CD4-positive, alpha-beta memory T cell (primary cell): ENCODE measurements around the gene TEPSIN. TPM values are rescaled to one million over a fixed set of nuclear protein-coding genes. Genes with fewer than 3 reads are reported as not detected.

Source experiments
- CTCF ChIA-PET: fragments of 350-600 bp; sonication (Branson Sonifier 250); formaldehyde crosslinking; loops from one replicate; lab custom pipeline; 2021; ENCODE audit warnings: inconsistent platforms; ENCODE audit not compliant: partially characterized antibody; lab: Charles Lee
- POLR2A ChIA-PET: fragments of 350-600 bp; sonication (Branson Sonifier 250); formaldehyde crosslinking; loops from one replicate; lab custom pipeline; 2021; ENCODE audit not compliant: partially characterized antibody; lab: Charles Lee
- DNase-seq, 5 donors: peaks; one replicate each; pipeline versions ENCODE4 v3.0.0 to v3.0.0-alpha.2; 2020 to 2022; ENCODE audit warnings: mixed read lengths in 1 of 5
- H3K27ac ChIP-seq: one replicate; pipeline ENCODE4 v1.7.0; 2013; ENCODE audit warnings: low read depth, low read length
- H3K27me3 ChIP-seq: 2 replicates; pipeline ENCODE4 v1.7.0; 2013; ENCODE audit warnings: mild to moderate bottlenecking, low read length, moderate library complexity; ENCODE audit not compliant: insufficient read depth
- H3K36me3 ChIP-seq: 2 replicates; pipeline ENCODE4 v1.7.0; 2013; ENCODE audit warnings: mild to moderate bottlenecking, low read length, moderate library complexity; ENCODE audit not compliant: insufficient read depth
- H3K4me1 ChIP-seq: 2 replicates; pipeline ENCODE4 v1.7.0; 2013; ENCODE audit warnings: mild to moderate bottlenecking, low read length, moderate library complexity; ENCODE audit not compliant: insufficient read depth
- H3K4me3 ChIP-seq, 2 donors: one replicate each; pipeline ENCODE4 v1.7.0; 2013; ENCODE audit warnings: low read length in 2 of 2, mild to moderate bottlenecking in 1 of 2
- H3K9me3 ChIP-seq, 2 donors: one replicate each; pipeline ENCODE4 v1.7.0; 2013; ENCODE audit warnings: low read length in 2 of 2, control low read depth in 1 of 2; ENCODE audit not compliant: control insufficient read depth in 1 of 2
- H3K27ac Mint-ChIP-seq, 7 donors: one replicate each; pipeline ENCODE4 v1.8.0; 2020 to 2021; ENCODE audit warnings: mixed read lengths in 7 of 7, mild to moderate bottlenecking in 6 of 7, inconsistent platforms in 3 of 7, moderate library complexity in 3 of 7
- H3K27me3 Mint-ChIP-seq, 2 donors: one replicate each; pipeline ENCODE4 v1.8.0; 2020 to 2021; ENCODE audit warnings: mixed read lengths in 2 of 2
- H3K36me3 Mint-ChIP-seq, 2 donors: one replicate each; pipeline ENCODE4 v1.8.0; 2020 to 2021; ENCODE audit warnings: mixed read lengths in 2 of 2, inconsistent platforms in 1 of 2, mild to moderate bottlenecking in 1 of 2
- H3K4me1 Mint-ChIP-seq, 4 donors: one replicate each; pipeline ENCODE4 v1.8.0; 2020 to 2021; ENCODE audit warnings: mixed read lengths in 4 of 4, mild to moderate bottlenecking in 1 of 4
- H3K4me3 Mint-ChIP-seq, 8 donors: one replicate each; pipeline ENCODE4 v1.8.0; 2020 to 2021; ENCODE audit warnings: mixed read lengths in 8 of 8, mild to moderate bottlenecking in 7 of 8, moderate library complexity in 6 of 8, inconsistent platforms in 3 of 8
- H3K9me3 Mint-ChIP-seq, 8 donors: one replicate each; pipeline ENCODE4 v1.8.0; 2020 to 2021; ENCODE audit warnings: mixed read lengths in 8 of 8, mild to moderate bottlenecking in 5 of 8, inconsistent platforms in 3 of 8, moderate library complexity in 1 of 8
- intact Hi-C: fragments of 100-400 bp; cut with micrococcal nuclease; formaldehyde crosslinking; loops from one replicate; pipeline ENCODE4 v1.15.1; 2023
- polyA plus RNA-seq, 2 donors: library from polyadenylated mRNA; unstranded; fragments of 300-500 nt; fragmentation: Illumina TruSeq; gene quantifications; one replicate each; pipeline ENCODE4 v1.2.3, GENCODE V29; 2021
- total RNA-seq, 2 experiments: library from RNA; stranded (reverse); gene quantifications; one replicate each; pipeline ENCODE4 v1.2.3, GENCODE V29; 2021

The TEPSIN gene
- total and polyA plus RNA-seq, 4 experiments from 2014 or later, result 2.0 to 126 (median 58.1) TPM

DNA sequence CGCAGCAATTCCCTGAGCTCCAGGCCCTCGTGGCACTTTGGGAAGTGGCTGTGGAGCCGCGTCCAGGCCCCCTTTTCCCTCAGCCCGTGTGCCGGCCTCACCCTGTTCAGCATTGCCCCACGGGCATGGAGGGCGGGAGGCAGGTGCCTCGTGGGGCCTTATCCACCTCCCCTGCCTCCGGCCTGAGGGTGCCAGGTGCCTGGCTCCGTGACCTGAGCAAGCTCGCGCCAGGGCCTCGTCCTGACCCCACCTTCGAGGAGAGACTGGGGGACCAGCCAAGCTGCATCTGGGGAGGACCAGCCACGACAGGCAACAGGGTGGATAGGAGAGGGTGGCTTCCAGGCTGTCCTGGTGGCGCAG is 45.8 kb downstream of the TEPSIN start:
- Histone ChIP-seq H3K36me3 (no peaks in the 10 kb centered on the region), H3K27me3 (no peaks in the 10 kb centered on the region), H3K27ac (no peak overlapping the region), H3K9me3 (no peaks in the 10 kb centered on the region), H3K4me3 (no peak overlapping the region), H3K4me1 (no peaks in the 10 kb centered on the region)
- ChIA-PET POLR2A (no interaction called here), CTCF (no interaction called here)
- H3K9me3 Mint-ChIP-seq, result no peaks in the 10 kb centered on the region
- no peaks in the 10 kb centered on the region for H3K4me1 Mint-ChIP-seq
- intact Hi-C loops, result no loop called here
- H3K4me3 Mint-ChIP-seq, result no peak overlapping the region
- peaks cover 0 to 1% of the 10 kb centered on the region in 2 donors for H3K36me3 Mint-ChIP-seq
- H3K27me3 Mint-ChIP-seq, result no peaks in the 10 kb centered on the region
- H3K27ac Mint-ChIP-seq, result no peak overlapping the region
- no peak for DNase-seq

DNA sequence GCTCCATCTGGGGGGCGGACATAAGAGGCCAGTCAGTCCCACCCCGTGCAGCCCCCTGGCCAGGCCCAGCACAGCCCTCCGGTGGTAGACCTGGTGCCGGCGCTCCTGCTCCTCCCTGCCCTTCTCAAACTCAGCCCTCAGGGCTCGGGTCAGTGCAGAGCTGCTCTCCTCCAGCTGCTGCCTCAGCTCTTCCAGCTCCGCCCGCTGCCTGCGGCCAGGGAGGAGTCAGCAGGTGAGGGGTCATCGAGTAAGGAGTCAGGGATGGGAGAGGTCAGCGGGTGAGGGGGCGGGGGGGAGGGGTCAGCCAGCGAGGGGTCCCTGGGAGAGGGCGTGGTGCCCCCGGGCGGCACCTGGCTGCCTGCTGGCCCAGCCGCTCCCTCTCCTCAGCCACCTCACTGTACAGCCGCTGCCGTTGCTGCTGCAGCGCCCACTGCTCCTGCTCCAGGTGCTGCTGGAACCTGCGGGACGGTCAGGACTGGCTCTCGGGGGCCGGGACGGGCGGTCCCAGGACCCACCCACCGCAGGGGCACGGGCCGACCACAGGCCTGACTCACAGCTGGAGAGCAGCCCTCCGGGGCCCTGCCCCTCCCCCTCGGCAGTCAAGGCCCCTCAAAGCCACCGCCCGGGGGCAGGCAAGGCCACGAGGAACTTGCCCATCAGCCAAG is 46.3 kb downstream of the TEPSIN start:
- no peaks in the 10 kb centered on the region for H3K4me1 Mint-ChIP-seq
- H3K4me1 ChIP-seq, result no peaks in the 10 kb centered on the region
- H3K4me3 Mint-ChIP-seq, result no peak overlapping the region
- no peak overlapping the region for H3K27ac ChIP-seq
- H3K27ac Mint-ChIP-seq, result no peak overlapping the region
- no peaks in the 10 kb centered on the region for H3K36me3 ChIP-seq
- no peak for DNase-seq
- no peaks in the 10 kb centered on the region for H3K9me3 Mint-ChIP-seq
- POLR2A ChIA-PET, result interaction anchor here (0.8 kb wide), 1 partner anchor 47 kb away, joined by 3 read pairs; no protein-coding TSS in a partner anchor
- CTCF ChIA-PET, result no interaction called here
- intact Hi-C loops, result no loop called here
- no peaks in the 10 kb centered on the region for H3K27me3 Mint-ChIP-seq
- no peaks in the 10 kb centered on the region for H3K27me3 ChIP-seq
- H3K9me3 ChIP-seq, result no peaks in the 10 kb centered on the region
- no peak overlapping the region for H3K4me3 ChIP-seq
- H3K36me3 Mint-ChIP-seq, result peaks cover 0 to 1% of the 10 kb centered on the region in 2 donors

DNA sequence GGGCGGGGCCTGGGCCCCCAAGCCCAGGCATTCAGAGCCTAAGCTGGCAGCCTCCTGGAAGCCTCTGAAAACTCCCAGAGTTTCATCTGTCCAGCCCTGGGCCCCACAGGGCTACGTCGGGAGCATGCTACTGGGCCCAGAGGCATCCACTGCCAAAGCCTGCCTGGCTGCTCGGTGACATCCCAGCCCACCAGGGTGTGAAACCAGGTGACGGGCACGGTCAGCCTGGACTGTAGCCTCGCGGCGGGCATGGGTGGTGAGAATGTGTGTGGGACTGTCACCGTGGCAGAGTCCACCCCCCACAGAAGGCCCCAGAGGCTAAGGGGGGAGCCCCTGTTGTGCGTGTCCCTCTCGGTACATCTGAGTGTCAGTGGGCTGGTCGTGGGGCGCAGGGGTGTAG is 47.2 kb downstream of the TEPSIN start:
- Histone ChIP-seq H3K4me1 (no peaks in the 10 kb centered on the region), H3K27me3 (no peaks in the 10 kb centered on the region), H3K4me3 (no peak overlapping the region), H3K27ac (no peak overlapping the region), H3K9me3 (no peaks in the 10 kb centered on the region), H3K36me3 (no peaks in the 10 kb centered on the region)
- intact Hi-C loops, result no loop called here
- Mint-ChIP-seq H3K27ac (no peak overlapping the region), H3K27me3 (no peaks in the 10 kb centered on the region), H3K4me1 (no peaks in the 10 kb centered on the region), H3K9me3 (no peaks in the 10 kb centered on the region), H3K36me3 (peaks cover 0 to 1% of the 10 kb centered on the region in 2 donors), H3K4me3 (no peak overlapping the region)
- no peak for DNase-seq
- ChIA-PET POLR2A (interaction anchor here (0.8 kb wide), 1 partner anchor 46 kb away, joined by 3 read pairs; no protein-coding TSS in a partner anchor), CTCF (no interaction called here)

DNA sequence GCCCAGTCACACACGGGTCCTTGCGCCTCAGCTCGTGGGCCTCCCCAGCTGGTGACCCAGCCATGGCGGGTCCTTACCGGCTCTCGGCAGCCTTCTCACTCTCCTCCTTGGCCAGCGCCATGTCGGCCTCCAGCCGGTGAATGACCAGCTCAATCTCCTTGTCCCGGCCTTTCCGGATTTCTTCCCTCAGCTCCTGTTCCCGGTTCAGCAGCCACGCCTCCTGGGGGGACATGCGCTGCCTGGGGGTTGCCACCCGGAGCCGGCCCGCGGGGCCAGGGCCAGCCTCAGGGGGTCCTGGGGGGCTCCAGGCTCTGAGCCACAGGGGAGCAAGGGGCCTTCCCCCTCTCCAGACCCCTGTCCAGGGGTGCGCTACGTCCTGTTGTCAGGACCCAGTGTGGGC is 47.7 kb downstream of the TEPSIN start:
- no peak for DNase-seq
- Mint-ChIP-seq H3K27me3 (no peaks in the 10 kb centered on the region), H3K4me1 (no peaks in the 10 kb centered on the region), H3K9me3 (no peaks in the 10 kb centered on the region), H3K36me3 (peaks cover 0 to 1% of the 10 kb centered on the region in 2 donors), H3K4me3 (no peak overlapping the region), H3K27ac (no peak overlapping the region)
- POLR2A ChIA-PET, result interaction anchor here (1.1 kb wide), 1 partner anchor 48 kb away, joined by 3 read pairs; the partner anchor contains the start of genes NDUFAF8 and TEPSIN
- H3K27me3 ChIP-seq, result no peaks in the 10 kb centered on the region
- no peak overlapping the region for H3K27ac ChIP-seq
- H3K4me3 ChIP-seq, result no peak overlapping the region
- no peaks in the 10 kb centered on the region for H3K4me1 ChIP-seq
- H3K36me3 ChIP-seq, result no peaks in the 10 kb centered on the region
- intact Hi-C loops, result no loop called here
- H3K9me3 ChIP-seq, result no peaks in the 10 kb centered on the region
- CTCF ChIA-PET, result no interaction called here

DNA sequence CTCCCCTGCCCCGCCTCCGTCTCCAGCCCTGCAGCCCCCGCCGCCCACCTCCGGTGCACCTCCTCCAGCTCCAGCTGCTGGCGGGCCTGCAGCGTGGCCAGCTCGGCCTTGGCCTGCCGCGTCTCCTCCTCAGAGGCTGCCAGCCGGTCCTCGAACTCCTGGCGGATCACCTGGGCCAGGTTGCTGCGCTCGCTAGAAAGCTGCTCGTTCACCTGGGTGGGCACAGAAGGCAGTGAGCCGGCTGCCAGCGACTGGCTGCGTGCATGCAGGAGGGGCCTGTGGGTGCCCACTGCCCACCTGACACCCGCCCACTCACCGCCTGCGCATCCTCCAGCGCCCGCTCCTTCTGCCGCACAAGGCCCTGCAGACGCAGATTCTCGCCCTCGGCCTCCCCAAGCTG is 48.3 kb downstream of the TEPSIN start:
- H3K4me1 ChIP-seq, result no peaks in the 10 kb centered on the region
- no peaks in the 10 kb centered on the region for H3K27me3 Mint-ChIP-seq
- no peak for DNase-seq

DNA sequence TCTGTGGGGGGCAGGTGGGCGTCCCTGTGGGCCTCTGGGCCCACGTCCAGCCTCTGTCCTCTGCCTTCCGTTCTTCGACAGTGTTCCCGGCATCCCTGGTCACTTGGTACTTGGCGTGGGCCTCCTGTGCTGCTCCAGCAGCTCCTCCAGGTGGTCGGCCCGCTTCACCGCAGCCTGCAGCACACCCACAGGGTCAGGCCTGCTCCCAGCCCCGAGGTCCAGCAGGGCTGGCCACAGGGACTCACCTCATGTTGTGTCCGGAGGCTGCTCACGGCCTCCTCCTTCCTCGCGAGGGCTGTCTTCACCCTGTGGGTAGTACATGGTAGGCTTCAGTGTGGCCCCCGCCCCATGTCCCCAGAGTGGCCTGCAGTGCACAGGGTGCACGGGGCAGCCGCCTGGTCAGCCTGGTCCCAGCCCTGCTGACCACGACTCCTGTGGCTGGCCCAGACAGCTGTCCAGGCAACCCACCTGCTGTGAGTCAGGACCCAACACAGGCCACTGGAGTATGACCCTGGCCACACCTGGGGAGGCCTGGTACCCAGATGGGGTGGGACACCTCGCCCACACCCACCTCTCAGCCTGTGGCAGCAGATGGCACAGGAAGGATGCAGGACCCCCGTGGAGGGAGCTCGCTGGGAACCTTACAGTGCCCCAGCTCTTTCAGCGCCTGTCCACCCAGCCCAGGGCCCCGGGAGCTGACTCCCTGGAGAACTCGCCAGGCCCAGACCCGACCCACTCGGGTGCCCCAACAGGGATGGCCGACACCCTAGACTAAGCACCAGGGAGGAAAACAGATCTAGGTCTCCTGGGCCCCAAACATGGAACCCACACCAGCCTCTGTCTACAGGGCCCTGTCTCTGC is 49.0 kb downstream of the TEPSIN start:
- intact Hi-C loops, result no loop called here
- no peaks in the 10 kb centered on the region for H3K9me3 Mint-ChIP-seq

More for the DNA sequence above, 48.3 kb downstream of the TEPSIN start:
- no peaks in the 10 kb centered on the region for H3K9me3 Mint-ChIP-seq
- no peak overlapping the region for H3K4me3 Mint-ChIP-seq
- no peaks in the 10 kb centered on the region for H3K4me1 Mint-ChIP-seq
- H3K4me3 ChIP-seq, result no peak overlapping the region
- CTCF ChIA-PET, result no interaction called here
- no peaks in the 10 kb centered on the region for H3K36me3 ChIP-seq
- no peak overlapping the region for H3K27ac ChIP-seq
- intact Hi-C loops, result no loop called here
- peaks cover 0 to 1% of the 10 kb centered on the region in 2 donors for H3K36me3 Mint-ChIP-seq
- no peaks in the 10 kb centered on the region for H3K9me3 ChIP-seq
- H3K27ac Mint-ChIP-seq, result no peak overlapping the region
- no peaks in the 10 kb centered on the region for H3K27me3 ChIP-seq
- POLR2A ChIA-PET, result interaction anchor here (1.1 kb wide), 1 partner anchor 48 kb away, joined by 3 read pairs; the partner anchor contains the start of genes NDUFAF8 and TEPSIN

DNA sequence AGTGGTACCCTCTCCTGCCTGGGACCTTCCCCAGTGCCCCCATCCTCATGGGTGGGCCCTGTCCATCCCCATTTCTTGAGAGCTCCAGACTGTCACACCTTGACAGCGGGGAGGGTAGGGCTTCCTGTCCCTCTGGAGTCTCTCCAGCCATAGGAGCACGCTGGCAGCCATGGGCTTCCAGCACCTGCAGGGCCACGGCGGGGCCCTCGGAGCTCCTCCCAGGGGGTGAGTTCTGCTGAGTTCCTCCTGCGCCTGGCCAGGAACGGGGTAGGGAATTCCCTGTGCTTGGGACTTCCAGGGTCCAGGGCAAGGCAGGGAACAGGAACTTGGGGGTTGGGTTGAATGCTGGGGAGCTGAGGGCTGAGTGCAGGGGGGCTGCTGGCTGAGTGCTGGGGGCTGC is 49.8 kb downstream of the TEPSIN start:
- H3K4me3 Mint-ChIP-seq, result no peak overlapping the region
- Histone ChIP-seq H3K4me1 (no peaks in the 10 kb centered on the region), H3K27ac (no peak overlapping the region), H3K9me3 (no peaks in the 10 kb centered on the region), H3K36me3 (no peaks in the 10 kb centered on the region), H3K4me3 (no peak overlapping the region), H3K27me3 (no peaks in the 10 kb centered on the region)
- H3K4me1 Mint-ChIP-seq, result no peaks in the 10 kb centered on the region
- DNase-seq, result no peak
- H3K27ac Mint-ChIP-seq, result no peak overlapping the region
- H3K9me3 Mint-ChIP-seq, result no peaks in the 10 kb centered on the region
- ChIA-PET CTCF (no interaction called here), POLR2A (no interaction called here)
- H3K27me3 Mint-ChIP-seq, result peaks cover 0 to 3% of the 10 kb centered on the region in 2 donors
- H3K36me3 Mint-ChIP-seq, result peaks cover 0 to 1% of the 10 kb centered on the region in 2 donors
- intact Hi-C loops, result no loop called here

More for the DNA sequence above, 49.0 kb downstream of the TEPSIN start:
- H3K4me1 ChIP-seq, result no peaks in the 10 kb centered on the region
- no peak overlapping the region for H3K27ac Mint-ChIP-seq
- H3K36me3 ChIP-seq, result no peaks in the 10 kb centered on the region
- no peaks in the 10 kb centered on the region for H3K9me3 ChIP-seq
- no peaks in the 10 kb centered on the region for H3K27me3 Mint-ChIP-seq
- no peak overlapping the region for H3K4me3 ChIP-seq
- ChIA-PET CTCF (no interaction called here), POLR2A (interaction anchor here (1.1 kb wide), 1 partner anchor 49 kb away, joined by 3 read pairs; the partner anchor contains the start of genes NDUFAF8 and TEPSIN)
- H3K4me1 Mint-ChIP-seq, result no peaks in the 10 kb centered on the region
- peaks cover 0 to 1% of the 10 kb centered on the region in 2 donors for H3K36me3 Mint-ChIP-seq
- H3K27me3 ChIP-seq, result no peaks in the 10 kb centered on the region
- no peak for DNase-seq
- no peak overlapping the region for H3K27ac ChIP-seq
- H3K4me3 Mint-ChIP-seq, result no peak overlapping the region
